ENCODE data around the gene ZNF451. TPM values are rescaled to one million over a fixed set of nuclear protein-coding genes. Genes with fewer than 3 reads are reported as not detected.
"Not testable (repeated sequence)": the region's sequence is repeated elsewhere in the genome, so short reads cannot be mapped to it uniquely, and the experiment has no call there.

Gene ZNF451
- total and polyA plus RNA-seq, 4 donors, result 9.1 to 133 (median 27.1) TPM

DNA sequence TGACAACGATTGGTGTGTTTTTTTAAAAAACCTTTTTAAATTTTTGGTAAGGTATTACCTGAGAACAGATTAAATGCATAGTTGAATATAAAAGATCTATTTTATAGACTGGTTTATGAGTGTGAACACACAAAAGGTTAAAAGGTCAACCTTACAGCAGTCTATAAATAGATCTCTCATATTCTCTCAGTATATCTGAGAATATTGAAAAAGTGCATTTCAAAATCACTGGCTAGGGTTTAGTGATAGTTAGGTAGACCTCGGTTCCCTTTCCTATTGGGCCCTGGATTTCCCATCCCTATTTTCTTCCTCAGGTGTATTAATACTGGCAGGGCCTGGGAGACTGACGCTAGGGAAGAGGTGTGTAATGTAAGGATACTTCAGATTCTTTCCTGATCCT lies 723 bp upstream of the ZNF451 start:
- 59 to 75% methylated on average over 3 of the region's 3 CpGs for WGBS, 2 donors
- H3K4me3 ChIP-seq, result no peak overlapping the region
- no peak overlapping the region for H3K27ac ChIP-seq (ENCODE audit: low read depth in 1 of 2, low read length in 1 of 2)
- ATAC-seq (ENCODE audit: insufficient read depth, low FRiP score), result no peak
- TF ChIP-seq, protein P1, sequence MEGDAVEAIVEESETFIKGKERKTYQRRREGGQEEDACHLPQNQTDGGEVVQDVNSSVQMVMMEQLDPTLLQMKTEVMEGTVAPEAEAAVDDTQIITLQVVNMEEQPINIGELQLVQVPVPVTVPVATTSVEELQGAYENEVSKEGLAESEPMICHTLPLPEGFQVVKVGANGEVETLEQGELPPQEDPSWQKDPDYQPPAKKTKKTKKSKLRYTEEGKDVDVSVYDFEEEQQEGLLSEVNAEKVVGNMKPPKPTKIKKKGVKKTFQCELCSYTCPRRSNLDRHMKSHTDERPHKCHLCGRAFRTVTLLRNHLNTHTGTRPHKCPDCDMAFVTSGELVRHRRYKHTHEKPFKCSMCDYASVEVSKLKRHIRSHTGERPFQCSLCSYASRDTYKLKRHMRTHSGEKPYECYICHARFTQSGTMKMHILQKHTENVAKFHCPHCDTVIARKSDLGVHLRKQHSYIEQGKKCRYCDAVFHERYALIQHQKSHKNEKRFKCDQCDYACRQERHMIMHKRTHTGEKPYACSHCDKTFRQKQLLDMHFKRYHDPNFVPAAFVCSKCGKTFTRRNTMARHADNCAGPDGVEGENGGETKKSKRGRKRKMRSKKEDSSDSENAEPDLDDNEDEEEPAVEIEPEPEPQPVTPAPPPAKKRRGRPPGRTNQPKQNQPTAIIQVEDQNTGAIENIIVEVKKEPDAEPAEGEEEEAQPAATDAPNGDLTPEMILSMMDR (IDR thresholded peaks at IDR 0.05; ENCODE audit: control extremely low read depth, extremely low read depth), result no peak
- peaks cover 0 to 3% (median 1%) of the 10 kb centered on the region in 4 donors for H3K36me3 ChIP-seq (ENCODE audit: control insufficient read depth in 4 of 4, insufficient read depth in 4 of 4, low read length in 4 of 4)
- no peak for DNase-seq
- H3K27me3 ChIP-seq (ENCODE audit: control insufficient read depth in 3 of 3, insufficient read depth in 3 of 3, low read length in 2 of 3), result no peaks in the 10 kb centered on the region
- H3K4me1 ChIP-seq (ENCODE audit: control insufficient read depth in 5 of 5, insufficient read depth in 5 of 5, low read length in 5 of 5), result peaks cover 0 to 28% (median 7%) of the 10 kb centered on the region in 5 donors
- peak overlapping the region in 1 of 2 donors; percentile 61 for H3K9ac ChIP-seq (ENCODE audit: insufficient read depth in 1 of 2, low read length in 2 of 2)
- no peaks in the 10 kb centered on the region for H3K9me3 ChIP-seq (ENCODE audit: control insufficient read depth in 4 of 4, insufficient read depth in 3 of 4, low read length in 3 of 4)

DNA sequence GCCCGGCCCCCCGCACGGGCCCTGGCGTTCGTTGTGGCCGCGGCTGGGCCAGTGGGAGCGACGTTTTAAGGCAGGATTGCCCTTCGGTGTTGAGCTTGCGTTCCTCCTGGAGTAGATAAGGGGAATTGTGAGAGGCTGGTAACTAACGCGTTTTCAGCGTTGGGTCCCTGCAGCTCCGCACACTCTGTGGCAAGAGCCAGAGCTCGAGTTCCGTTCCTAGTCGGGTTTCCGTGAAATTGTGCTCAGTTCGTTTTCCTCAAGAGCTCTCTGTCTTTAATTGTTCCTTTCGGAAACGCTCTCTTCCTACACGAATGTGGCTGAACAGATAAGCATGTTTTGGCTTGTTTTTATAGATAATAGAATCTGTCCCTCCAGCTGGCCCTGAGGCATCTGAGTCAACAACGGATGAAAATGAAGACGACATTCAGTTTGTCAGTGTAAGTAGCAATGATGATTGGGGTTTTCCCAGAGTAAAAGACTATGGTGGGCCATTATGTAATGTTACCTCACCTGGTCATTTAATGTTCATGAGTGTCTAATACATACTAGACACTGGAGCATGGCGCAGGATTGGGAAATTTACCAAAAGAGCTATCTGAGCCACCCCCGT lies 575 bp downstream of the ZNF451 start:
- not testable (repeated sequence) for H3K9me3 ChIP-seq (ENCODE audit: control insufficient read depth in 4 of 4, insufficient read depth in 3 of 4, low read length in 3 of 4); H3K27ac ChIP-seq (ENCODE audit: low read depth in 1 of 2, low read length in 1 of 2); H3K9ac ChIP-seq (ENCODE audit: insufficient read depth in 1 of 2, low read length in 2 of 2); DNase-seq; H3K27me3 ChIP-seq (ENCODE audit: control insufficient read depth in 3 of 3, insufficient read depth in 3 of 3, low read length in 2 of 3); H3K4me3 ChIP-seq; H3K36me3 ChIP-seq (ENCODE audit: control insufficient read depth in 4 of 4, insufficient read depth in 4 of 4, low read length in 4 of 4)
- WGBS, 2 donors, result no CpG with 5 or more reads among the region's 27 CpGs
- peak; percentile 14 for ATAC-seq (ENCODE audit: insufficient read depth, low FRiP score)
- H3K4me1 ChIP-seq (ENCODE audit: control insufficient read depth in 5 of 5, insufficient read depth in 5 of 5, low read length in 5 of 5), result peaks cover 0 to 28% (median 7%) of the 10 kb centered on the region in 5 donors

DNA sequence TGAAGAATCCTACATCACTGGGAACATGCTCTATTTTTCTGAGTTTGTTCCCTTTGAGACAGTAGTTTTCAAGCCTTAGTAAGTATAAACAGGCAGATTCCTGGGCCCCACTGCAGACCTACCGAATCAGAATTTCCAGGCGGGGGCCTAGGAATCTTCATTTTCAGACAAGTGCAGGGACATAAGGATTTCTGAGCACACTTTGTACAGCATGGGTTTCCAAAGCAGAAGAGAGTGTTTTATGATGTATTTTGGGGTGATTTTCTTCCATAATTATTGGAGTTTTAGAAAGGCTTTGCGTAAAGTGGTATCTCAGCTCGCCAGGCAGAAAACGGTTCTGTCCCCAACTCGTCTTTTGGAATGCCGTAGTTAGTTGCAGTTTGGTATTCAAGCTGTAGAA lies 1.4 kb downstream of the ZNF451 start:
- H3K9ac ChIP-seq (ENCODE audit: insufficient read depth in 1 of 2, low read length in 2 of 2), result peak overlapping the region in 1 of 2 donors; percentile 60

DNA sequence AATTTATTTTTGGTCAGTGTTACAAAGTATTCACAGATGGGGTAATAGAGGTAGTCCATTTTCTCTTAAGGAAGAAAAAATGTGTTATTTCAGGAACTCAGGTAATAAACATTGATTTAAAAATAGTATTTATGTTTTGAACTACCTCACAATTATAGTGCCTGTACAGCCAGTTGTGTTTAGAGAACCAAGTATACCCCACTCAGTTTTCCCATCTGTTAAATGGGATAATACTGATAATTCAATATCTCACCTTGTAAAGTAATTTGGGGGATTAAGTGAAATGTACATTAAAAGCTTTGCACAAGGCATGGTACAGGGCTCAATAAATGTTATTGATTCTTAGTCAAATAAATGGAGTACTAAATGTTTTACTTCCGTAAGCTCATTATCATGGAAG lies 4.7 kb downstream of the ZNF451 start:
- TF ChIP-seq, protein P1 (IDR thresholded peaks at IDR 0.05; ENCODE audit: control extremely low read depth, extremely low read depth), result no peak
- H3K9ac ChIP-seq (ENCODE audit: insufficient read depth in 1 of 2, low read length in 2 of 2), result no peak overlapping the region
- peaks cover 2 to 23% (median 7%) of the 10 kb centered on the region in 5 donors for H3K4me1 ChIP-seq (ENCODE audit: control insufficient read depth in 5 of 5, insufficient read depth in 5 of 5, low read length in 5 of 5)
- no peak for DNase-seq
- no peak overlapping the region for H3K27ac ChIP-seq (ENCODE audit: low read depth in 1 of 2, low read length in 1 of 2)
- ATAC-seq (ENCODE audit: insufficient read depth, low FRiP score), result no peak
- H3K27me3 ChIP-seq (ENCODE audit: control insufficient read depth in 3 of 3, insufficient read depth in 3 of 3, low read length in 2 of 3), result no peaks in the 10 kb centered on the region
- peaks cover 5 to 25% (median 12%) of the 10 kb centered on the region in 4 donors for H3K36me3 ChIP-seq (ENCODE audit: control insufficient read depth in 4 of 4, insufficient read depth in 4 of 4, low read length in 4 of 4)
- WGBS, 2 donors, result 98 to 100% methylated on average over 1 of the region's 1 CpG
- H3K4me3 ChIP-seq, result no peak overlapping the region
- no peaks in the 10 kb centered on the region for H3K9me3 ChIP-seq (ENCODE audit: control insufficient read depth in 4 of 4, insufficient read depth in 3 of 4, low read length in 3 of 4)

More for the DNA sequence above, 1.4 kb downstream of the ZNF451 start:
- not testable (repeated sequence) for ATAC-seq (ENCODE audit: insufficient read depth, low FRiP score); H3K36me3 ChIP-seq (ENCODE audit: control insufficient read depth in 4 of 4, insufficient read depth in 4 of 4, low read length in 4 of 4); H3K27ac ChIP-seq (ENCODE audit: low read depth in 1 of 2, low read length in 1 of 2); H3K9me3 ChIP-seq (ENCODE audit: control insufficient read depth in 4 of 4, insufficient read depth in 3 of 4, low read length in 3 of 4); DNase-seq; H3K4me3 ChIP-seq; H3K27me3 ChIP-seq (ENCODE audit: control insufficient read depth in 3 of 3, insufficient read depth in 3 of 3, low read length in 2 of 3)
- H3K4me1 ChIP-seq (ENCODE audit: control insufficient read depth in 5 of 5, insufficient read depth in 5 of 5, low read length in 5 of 5), result peaks cover 0 to 28% (median 7%) of the 10 kb centered on the region in 5 donors
- WGBS, 2 donors, result 85 to 93% methylated on average over 6 to 7 of the region's 7 CpGs

Measured in lung (tissue), 12 donors.